AML-193 (cell line): Measurements from ENCODE around the gene ZFHX2.

ENCODE experiments used
- DNase-seq, 2 experiments: peaks; one replicate each; lab custom pipeline; 2025; lab: John Stamatoyannopoulos, UW

Gene ZFHX2

DNA sequence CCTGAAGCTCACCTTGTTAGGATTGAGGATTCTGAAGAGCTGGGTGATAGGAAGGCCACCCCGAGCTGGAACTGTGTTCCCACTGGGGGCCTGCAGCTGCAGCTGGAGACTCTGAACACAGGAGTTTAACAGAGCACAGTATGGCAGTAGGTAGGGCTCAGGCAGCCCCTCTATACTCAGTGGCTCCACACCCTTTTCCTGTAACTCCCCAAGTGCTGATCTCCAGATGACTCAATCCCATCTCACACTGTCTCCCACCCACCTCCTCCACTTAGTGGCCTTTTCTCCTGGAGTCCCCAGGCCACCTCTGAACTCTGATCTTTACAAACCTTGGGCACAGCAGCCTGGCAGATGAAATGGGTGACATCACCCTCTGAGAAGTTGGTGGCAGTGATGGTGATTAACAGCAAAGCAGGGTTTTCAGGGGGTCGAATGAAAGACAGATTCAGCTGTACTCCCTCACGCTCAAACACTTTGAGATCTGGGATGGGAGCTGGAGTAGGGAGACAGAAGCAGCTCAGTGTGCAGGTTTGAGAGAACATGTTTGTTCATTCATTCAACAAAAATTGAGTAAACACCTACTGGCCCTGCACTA lies 8.5 kb upstream of the ZFHX2 start:
- DNase-seq: no peak

DNA sequence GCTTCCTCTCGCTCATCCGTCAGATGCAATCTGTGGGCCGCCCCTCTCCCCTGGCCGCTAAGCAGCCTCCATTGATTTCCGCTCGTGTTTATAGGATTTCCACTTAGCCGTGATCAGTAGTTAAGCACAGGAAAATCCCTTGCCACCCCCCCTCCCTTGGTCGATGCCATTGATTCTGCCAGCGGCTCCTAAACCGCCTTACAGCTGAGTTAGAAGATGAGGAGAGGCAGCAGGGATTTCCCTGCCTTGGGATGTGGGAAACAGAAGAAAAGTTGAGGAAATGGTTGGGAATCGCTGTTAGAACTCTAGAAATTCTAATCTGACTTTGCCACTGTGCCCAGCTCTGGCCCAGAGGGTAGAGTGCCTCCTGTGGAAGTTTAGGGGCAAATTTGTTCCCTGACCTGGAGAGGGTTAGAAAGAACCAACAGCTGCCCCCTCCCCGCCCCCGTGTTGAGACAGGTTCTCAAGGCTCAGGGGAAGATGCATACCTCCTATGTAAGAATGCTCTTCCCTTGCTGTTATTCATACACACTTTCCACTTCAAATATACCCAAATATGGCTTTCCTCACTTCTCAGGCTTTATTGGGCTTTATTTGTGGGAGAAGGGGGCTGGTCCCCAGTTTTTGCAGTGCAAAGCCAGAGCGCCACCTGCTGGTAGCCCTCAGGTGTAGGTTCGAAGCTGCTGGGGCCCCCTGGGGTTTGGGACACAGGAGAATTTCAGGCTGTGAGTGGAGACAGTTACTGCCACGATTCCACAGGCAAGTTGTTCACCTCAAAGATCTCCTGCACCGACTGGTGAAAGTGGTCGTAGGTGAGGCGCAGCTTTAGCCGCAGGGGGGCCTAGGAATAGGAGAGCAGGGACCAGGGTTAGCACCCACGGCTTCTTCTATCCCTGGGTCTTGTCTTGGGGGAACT lies 7.7 kb upstream of the ZFHX2 start:
- DNase-seq: peak; percentile 45 to 46

- no peak for DNase-seq
Observed at GRCh38 chr14:23558346-23559009, 6.9 kb upstream of the ZFHX2 start.

DNA sequence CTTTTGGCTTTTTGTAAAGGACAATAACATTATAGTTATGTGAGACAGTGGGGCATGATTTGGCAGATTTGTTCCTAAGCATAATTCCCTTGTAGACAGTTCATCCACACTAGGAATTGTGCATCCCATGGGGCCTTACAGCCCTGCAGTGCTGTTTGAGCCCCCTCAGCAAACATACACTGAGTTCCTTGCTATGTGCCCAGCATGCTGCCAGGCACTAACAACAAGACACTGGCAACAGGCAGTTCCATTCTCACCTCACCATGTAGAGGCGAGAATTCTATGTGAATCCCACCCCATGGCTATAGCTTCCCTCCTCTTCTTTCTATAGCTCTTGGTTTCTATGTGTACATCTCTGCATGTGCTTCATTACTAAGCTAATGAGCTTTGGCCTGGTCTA lies 6.4 kb upstream of the ZFHX2 start:
- no peak for DNase-seq

DNA sequence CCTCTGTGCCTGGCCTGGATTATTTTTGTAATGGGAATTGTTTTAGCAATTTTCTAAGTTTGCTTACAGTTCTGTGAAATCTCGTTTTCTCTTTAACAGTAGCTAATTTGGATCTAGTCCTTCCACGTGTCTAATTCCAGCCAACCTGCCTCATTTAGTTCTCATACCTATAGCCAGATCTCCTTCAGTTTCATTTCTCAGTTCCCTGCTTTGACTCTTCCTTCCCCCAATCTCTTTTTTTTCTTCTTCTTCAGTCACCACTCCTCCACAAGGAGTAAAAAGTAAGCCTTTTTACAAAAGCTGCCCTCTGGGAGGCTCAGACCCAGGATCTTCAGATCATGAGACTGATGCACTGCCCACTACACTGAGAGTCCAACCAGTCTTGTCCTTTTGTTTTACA lies 6.0 kb upstream of the ZFHX2 start:
- no peak for DNase-seq

DNA sequence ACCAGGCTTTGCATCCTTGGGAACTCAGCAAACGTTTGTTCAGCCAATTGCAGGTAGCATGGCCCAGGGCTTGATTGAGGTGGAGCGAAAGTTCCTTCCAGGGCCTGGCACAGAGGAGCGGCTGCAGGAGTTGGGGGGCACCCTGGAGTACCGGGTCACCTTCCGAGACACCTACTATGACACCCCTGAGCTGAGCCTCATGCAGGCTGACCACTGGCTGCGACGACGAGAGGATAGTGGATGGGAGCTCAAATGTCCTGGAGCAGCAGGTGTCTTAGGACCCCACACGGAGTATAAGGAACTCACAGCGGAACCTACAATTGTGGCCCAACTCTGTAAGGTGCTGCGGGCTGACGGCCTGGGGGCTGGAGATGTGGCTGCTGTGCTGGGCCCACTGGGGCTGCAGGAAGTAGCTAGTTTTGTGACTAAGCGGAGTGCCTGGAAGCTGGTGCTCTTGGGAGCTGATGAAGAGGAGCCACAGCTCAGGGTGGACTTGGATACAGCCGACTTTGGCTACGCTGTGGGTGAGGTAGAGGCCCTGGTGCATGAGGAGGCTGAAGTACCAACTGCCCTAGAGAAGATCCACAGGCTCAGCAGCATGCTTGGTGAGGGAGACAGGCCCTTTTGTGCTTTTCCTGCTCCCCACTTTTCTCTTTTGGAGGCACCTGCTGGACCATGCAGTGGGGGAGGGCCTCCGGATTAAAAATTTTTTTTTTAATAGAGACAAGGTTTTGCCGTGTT lies 5.3 kb upstream of the ZFHX2 start:
- DNase-seq: no peak

DNA sequence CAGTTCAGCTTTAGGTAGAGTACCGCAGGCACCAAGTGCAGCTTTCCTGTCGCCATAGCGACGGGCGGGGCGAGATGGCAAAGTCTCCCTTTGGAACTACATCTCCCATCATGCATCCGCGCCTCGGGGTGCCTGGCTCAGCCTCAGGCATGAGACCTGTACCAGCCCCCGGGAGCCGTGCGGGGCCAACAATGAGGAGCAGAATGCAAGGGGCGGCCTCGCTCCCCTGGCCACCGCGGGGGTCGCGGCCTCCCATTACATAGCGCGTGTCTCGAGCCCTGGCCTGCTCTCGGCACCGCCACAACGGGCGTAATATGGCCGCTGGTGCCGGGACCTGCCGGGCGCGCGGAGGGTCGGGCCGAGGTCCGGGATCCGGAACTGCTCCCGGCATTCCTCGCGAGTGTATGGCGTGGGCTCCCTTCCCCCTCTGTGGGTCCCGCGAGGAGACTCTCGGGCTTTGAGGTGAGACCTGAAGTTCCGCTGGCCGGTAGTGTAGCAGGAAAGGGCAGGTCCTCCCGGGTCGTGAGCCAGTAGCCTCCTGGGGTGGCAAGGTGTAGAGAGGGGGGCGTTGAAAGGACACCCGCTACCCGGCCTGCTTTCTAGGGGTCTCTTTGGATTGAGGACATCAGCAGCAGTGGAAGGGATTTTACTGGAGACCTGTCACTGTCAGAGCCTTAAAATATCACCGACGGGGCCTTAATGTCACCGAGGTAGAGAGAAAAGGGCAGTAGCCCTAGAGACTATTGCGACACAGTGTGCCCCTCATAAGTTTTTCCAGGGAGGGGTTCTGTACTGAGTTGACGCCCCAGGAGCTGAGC lies 4.5 kb upstream of the ZFHX2 start, which contains the start of gene THTPA:
THTPA (plus strand) TSS at position 390 of the 818 bp plus-strand sequence. CDS start 487 bp downstream, outside the sequence.
- peak; percentile 80 to 84 for DNase-seq

GRCh38 chr14:23555533-23555881 lies 3.9 kb upstream of the ZFHX2 start:
- no peak for DNase-seq

- DNase-seq: peak in 1 of 2 experiments; percentile 7
Observed at GRCh38 chr14:23550812-23551265, 726 bp downstream of the ZFHX2 start.

- no peak for DNase-seq
Observed at GRCh38 chr14:23550131-23550811, 1.3 kb downstream of the ZFHX2 start.

GRCh38 chr14:23548351-23549318 lies 2.9 kb downstream of the ZFHX2 start:
- no peak for DNase-seq

DNA sequence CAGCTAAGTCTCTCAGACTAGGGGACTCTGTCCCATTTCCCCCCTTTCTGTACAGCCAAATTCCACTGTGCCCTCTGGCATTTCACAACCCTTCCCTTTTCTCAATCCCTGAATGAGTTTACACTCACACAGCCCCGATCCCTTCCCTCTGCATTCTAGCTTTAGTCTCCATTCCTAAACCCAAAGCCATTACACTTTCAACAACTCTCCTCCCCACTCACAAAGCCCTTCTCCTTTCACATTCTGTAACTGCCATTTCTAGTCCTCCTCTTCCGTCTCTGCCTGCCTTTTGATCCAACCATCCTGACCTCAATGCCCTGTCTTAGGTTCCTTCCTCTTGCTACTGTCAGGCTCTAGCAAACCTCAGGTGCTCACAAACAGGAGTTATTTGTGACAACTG lies 3.6 kb downstream of the ZFHX2 start:
- no peak for DNase-seq

GRCh38 chr14:23546450-23547035 lies 5.0 kb downstream of the ZFHX2 start:
- no peak for DNase-seq

DNA sequence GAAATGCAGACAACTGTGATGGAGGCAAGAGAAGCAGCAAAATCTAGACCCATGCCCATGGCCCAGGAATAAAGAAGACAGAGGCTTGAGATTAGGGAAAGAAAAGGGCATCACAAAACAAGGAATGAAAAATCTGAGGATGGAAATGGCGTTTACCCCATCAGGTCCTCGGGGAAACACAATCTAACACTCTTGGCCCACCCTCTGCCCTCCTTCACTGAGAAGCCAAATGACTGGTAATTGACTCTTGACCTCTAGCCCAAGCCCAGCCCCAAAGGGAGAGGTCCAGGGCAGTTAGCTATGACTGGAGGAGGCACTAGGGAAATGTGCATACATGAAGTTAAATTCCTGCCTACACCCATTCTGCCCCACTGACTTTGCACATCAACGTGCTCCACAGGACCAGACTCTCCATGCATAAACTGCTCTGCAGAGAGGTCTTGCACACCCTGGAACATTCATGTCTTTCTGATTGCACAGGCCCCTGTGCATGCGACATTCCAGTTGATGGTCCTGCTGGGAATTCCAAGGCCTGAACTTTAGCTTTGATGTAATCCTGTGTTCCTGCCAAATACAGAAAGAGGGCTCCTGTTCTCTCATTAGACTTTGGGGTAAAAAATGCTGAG lies 5.7 kb downstream of the ZFHX2 start:
- DNase-seq: no peak

- DNase-seq: no peak
Observed at GRCh38 chr14:23544511-23545447, 6.8 kb downstream of the ZFHX2 start.

DNA sequence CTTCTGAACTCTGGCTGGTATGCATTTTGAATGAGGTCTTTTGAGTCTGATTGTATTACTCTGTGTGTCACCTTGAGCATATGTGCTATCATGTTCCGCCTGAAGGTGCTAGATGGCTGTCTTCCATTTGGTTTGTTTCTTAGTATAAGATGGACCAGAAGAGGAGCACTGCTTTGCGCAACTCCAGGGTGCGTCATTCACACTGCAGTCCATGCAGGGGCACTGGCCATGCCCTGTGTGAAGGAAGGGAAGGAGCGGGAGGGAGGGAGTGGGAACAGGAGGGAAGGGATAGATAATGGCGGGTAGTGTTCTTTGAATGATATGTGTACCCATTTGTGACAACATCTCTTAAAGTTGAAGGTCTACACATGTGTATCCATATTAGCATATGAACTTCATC lies 8.2 kb downstream of the ZFHX2 start:
- DNase-seq: no peak

GRCh38 chr14:23542261-23542660 lies 9.3 kb downstream of the ZFHX2 start:
- DNase-seq: no peak

DNA sequence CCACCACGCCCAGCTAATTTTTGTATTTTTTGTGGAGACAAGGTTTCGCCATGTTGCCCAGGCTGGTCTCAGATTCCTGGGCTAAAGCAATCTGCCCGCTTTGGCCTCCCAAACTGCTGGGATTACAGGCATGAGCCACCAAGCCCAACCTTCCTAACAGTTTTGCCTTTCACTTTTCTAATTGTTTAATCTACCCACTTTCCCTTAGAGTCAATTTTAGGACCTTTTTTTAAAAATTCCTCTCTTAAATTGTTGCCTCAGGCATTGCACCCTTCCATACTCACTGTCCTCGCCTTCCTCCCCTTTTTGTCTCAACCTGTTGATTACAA lies 11.5 kb downstream of the ZFHX2 start:
- DNase-seq: no peak
